ENCODE results near the gene NUDT3. TPM values are rescaled to one million over a fixed set of nuclear protein-coding genes. Genes with fewer than 3 reads are reported as not detected.

NUDT3 gene
- total and polyA plus RNA-seq, 4 donors: 3.2 to 20.2 (median 9.5) TPM

- WGBS: 77% methylated on average over 4 of the region's 4 CpGs
- H3K4me3 ChIP-seq (ENCODE audit: low read depth in 1 of 3, low read length in 3 of 3): no peak overlapping the region
- H3K9ac ChIP-seq (ENCODE audit: low read depth in 1 of 2, low read length in 2 of 2): no peak overlapping the region
- H3K9me3 ChIP-seq (ENCODE audit: control insufficient read depth in 4 of 4, low read length in 3 of 4): no peaks in the 10 kb centered on the region
- DNase-seq (ENCODE audit: low spot score): no peak
- H3K36me3 ChIP-seq (ENCODE audit: control insufficient read depth in 4 of 4, insufficient read depth in 3 of 4, low read depth in 1 of 4, low read length in 3 of 4): peaks cover 0 to 8% (median 3%) of the 10 kb centered on the region in 4 donors
- TF ChIP-seq RAD21 (IDR thresholded peaks at IDR 0.05): peak in 1 of 2 donors; percentile 3
- no peak for TF ChIP-seq RXRA (IDR thresholded peaks at IDR 0.05)
- TF ChIP-seq ATF3 (IDR thresholded peaks at IDR 0.05): no peak
- H3K4me1 ChIP-seq (ENCODE audit: control insufficient read depth in 4 of 4, insufficient read depth in 4 of 4, low read length in 3 of 4): no peaks in the 10 kb centered on the region
- no peaks in the 10 kb centered on the region for H3K27me3 ChIP-seq (ENCODE audit: control insufficient read depth in 4 of 4, insufficient read depth in 4 of 4, low read length in 3 of 4)
- H3K27ac ChIP-seq (ENCODE audit: low read depth in 1 of 2, low read length in 2 of 2): no peak overlapping the region
Observed at GRCh38 chr6:34285448-34286164, 106.9 kb downstream of the NUDT3 start.

GRCh38 chr6:34284563-34285447 lies 107.7 kb downstream of the NUDT3 start:
- Histone ChIP-seq H3K4me1 (ENCODE audit: control insufficient read depth in 4 of 4, insufficient read depth in 4 of 4, low read length in 3 of 4) (no peaks in the 10 kb centered on the region), H3K27me3 (ENCODE audit: control insufficient read depth in 4 of 4, insufficient read depth in 4 of 4, low read length in 3 of 4) (no peaks in the 10 kb centered on the region), H3K36me3 (ENCODE audit: control insufficient read depth in 4 of 4, insufficient read depth in 3 of 4, low read depth in 1 of 4, low read length in 3 of 4) (peaks cover 0 to 8% (median 3%) of the 10 kb centered on the region in 4 donors), H3K9me3 (ENCODE audit: control insufficient read depth in 4 of 4, low read length in 3 of 4) (no peaks in the 10 kb centered on the region), H3K9ac (ENCODE audit: low read depth in 1 of 2, low read length in 2 of 2) (no peak overlapping the region), H3K4me3 (ENCODE audit: low read depth in 1 of 3, low read length in 3 of 3) (no peak overlapping the region), H3K27ac (ENCODE audit: low read depth in 1 of 2, low read length in 2 of 2) (no peak overlapping the region)
- no peak for TF ChIP-seq MAX (IDR thresholded peaks at IDR 0.05)
- peak in 1 of 2 donors; percentile 5 for TF ChIP-seq RXRA (IDR thresholded peaks at IDR 0.05)
- peak in 1 of 2 donors; percentile 24 for TF ChIP-seq RAD21 (IDR thresholded peaks at IDR 0.05)
- no peak for DNase-seq (ENCODE audit: low spot score)
- WGBS: 89% methylated on average over 4 of the region's 4 CpGs

- Histone ChIP-seq H3K4me1 (ENCODE audit: control insufficient read depth in 4 of 4, insufficient read depth in 4 of 4, low read length in 3 of 4) (peaks cover 0 to 5% (median 3%) of the 10 kb centered on the region in 4 donors), H3K9me3 (ENCODE audit: control insufficient read depth in 4 of 4, low read length in 3 of 4) (no peaks in the 10 kb centered on the region), H3K27ac (ENCODE audit: low read depth in 1 of 2, low read length in 2 of 2) (no peak overlapping the region), H3K27me3 (ENCODE audit: control insufficient read depth in 4 of 4, insufficient read depth in 4 of 4, low read length in 3 of 4) (no peaks in the 10 kb centered on the region), H3K4me3 (ENCODE audit: low read depth in 1 of 3, low read length in 3 of 3) (no peak overlapping the region), H3K9ac (ENCODE audit: low read depth in 1 of 2, low read length in 2 of 2) (no peak overlapping the region), H3K36me3 (ENCODE audit: control insufficient read depth in 4 of 4, insufficient read depth in 3 of 4, low read depth in 1 of 4, low read length in 3 of 4) (peaks cover 0 to 7% (median under 1%) of the 10 kb centered on the region in 4 donors)
- DNase-seq (ENCODE audit: low spot score): no peak
- 87% methylated on average over 6 of the region's 6 CpGs for WGBS
- TF ChIP-seq ZBTB33 (IDR thresholded peaks at IDR 0.05) (no peak), MAX (IDR thresholded peaks at IDR 0.05) (no peak), SP1 (IDR thresholded peaks at IDR 0.05) (no peak), NR2F2 (IDR thresholded peaks at IDR 0.05) (no peak), JUND (IDR thresholded peaks at IDR 0.05) (no peak), RXRA (IDR thresholded peaks at IDR 0.05) (no peak)
Observed at GRCh38 chr6:34281702-34282334, 110.7 kb downstream of the NUDT3 start.
